NCI-H146 treated with DMSO at 0.1 percent for 48 hours (cell line): ENCODE measurements around the gene RAB25.
"Not testable (repeated sequence)": the region's sequence is repeated elsewhere in the genome, so short reads cannot be mapped to it uniquely, and the experiment has no call there.

ENCODE experiments used
- DNase-seq: peaks from one replicate; lab custom pipeline; 2025; ENCODE audit not compliant: unreplicated experiment; lab: John Stamatoyannopoulos, UW

The RAB25 gene

DNA sequence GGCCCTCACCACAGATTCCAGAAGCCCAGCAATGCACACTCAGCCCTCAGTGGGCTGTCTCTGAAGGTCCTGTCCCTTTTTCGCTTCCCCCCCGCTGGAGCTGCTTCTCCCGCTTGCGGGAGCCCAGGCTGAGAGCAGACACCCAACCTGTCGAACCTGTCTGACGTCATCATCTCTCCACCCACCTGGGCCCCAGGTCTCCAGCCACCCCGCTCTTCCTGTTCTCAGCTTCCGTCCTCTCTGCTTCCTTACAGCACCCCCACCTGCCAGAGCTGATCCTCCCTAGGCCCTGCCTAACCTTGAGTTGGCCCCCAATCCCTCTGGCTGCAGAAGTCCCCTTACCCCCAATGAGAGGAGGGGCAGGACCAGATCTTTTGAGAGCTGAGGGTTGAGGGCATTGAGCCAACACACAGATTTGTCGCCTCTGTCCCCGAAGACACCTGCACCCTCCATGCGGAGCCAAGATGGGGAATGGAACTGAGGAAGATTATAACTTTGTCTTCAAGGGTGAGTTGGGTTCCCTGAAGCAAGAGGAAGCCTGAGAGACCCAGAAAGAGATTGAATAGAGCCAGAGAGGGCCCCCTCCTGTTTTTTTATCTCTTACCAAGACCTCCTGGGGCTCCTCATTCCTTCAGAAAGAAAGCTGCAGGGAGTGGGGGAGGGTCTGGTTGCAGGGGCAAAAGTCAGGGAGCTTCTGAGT, at the start of gene RAB25:
RAB25 (plus strand) TSS at position 224 of the 700 bp plus-strand sequence; CDS start at position 465, 241 bp downstream.
- DNase-seq: no peak

DNA sequence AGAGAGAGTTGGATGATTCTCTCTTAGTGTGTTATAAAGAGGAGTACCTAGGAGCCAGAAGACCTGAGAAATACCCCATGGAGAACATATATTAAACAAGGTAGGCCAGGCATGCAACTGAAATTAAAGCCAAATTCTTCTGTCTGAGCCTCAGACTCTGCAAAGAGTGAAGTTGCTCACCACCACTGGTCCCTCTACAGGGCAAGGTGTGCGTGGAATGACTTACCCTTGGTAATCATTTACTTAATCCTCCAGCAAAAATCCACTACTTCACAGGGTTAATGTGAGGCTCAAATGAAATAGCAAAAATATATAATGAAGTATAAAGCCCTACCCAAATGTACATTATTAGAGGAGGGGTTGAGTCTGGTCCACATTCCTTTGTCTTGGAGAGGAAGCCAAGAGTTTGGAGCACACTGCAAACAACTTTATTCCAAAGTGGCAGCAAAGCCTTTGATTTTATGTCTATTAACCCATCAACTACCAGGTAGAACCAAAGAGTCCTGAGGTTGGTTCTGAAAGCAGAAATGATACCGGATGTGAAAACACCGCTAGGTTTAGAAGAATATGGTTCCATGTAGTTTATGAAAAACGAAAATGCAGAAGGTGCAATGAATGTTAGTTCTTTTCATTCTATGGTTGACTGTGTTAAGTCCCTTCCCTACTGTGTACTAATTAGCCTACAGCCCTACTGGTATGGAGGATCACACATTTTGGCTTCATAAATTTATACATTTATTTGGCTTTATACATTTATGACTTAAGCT, 48.7 kb upstream of the RAB25 start:
- DNase-seq: no peak

DNA sequence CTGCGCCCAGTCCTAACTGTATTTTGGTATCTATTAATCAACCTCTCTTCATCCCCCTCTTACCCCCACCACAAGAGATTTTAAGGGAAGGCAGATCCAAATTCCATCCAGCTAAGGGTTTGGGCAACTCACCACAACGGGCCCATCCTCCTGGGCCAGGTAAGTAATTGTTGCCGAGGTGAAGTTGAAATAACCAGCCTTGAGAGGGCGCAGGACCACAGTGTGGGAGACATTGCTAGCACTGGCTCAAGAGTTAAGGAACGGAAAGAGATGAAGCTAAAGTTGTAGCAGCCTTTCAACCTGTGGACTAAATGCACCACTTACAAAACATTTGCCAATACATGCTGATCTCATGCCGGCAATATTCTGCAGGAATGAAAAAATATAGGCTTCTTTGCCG, 46.1 kb upstream of the RAB25 start:
- DNase-seq: no peak

- no peak for DNase-seq
Measured at GRCh38 chr1:156019946-156020292, 41.0 kb upstream of the RAB25 start.

- peak; percentile 93 for DNase-seq
Measured at GRCh38 chr1:156020293-156021092, 40.5 kb upstream of the RAB25 start, which contains the start of gene SSR2. SSR2 (minus strand) TSS chr1:156020951; CDS start chr1:156020167, 784 bp downstream.

- no peak for DNase-seq
Measured at GRCh38 chr1:156021093-156021428, 39.9 kb upstream of the RAB25 start.

DNA sequence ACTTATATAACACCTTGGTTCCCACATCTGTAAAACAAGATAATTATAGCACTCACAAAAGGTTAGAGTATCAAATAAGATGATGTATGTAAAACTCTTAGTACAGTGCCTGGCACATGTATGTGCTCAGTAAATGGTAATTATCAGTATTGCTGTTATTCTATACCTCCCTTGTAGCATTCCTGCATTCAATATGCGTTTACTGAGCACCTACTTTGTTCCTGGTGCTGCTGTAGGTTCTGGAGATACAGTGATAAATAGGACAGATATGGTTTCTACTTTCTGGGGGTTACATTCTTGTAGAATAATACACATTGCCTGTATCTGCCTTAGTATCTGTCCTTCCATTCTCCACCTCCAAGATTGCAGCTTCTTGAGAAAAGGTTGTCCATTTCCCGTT, 39.0 kb upstream of the RAB25 start:
- DNase-seq: no peak

GRCh38 chr1:156024801-156025200, 36.2 kb upstream of the RAB25 start:
- no peak for DNase-seq

- peak; percentile 58 for DNase-seq
Measured at GRCh38 chr1:156025876-156026275, 35.1 kb upstream of the RAB25 start.

DNA sequence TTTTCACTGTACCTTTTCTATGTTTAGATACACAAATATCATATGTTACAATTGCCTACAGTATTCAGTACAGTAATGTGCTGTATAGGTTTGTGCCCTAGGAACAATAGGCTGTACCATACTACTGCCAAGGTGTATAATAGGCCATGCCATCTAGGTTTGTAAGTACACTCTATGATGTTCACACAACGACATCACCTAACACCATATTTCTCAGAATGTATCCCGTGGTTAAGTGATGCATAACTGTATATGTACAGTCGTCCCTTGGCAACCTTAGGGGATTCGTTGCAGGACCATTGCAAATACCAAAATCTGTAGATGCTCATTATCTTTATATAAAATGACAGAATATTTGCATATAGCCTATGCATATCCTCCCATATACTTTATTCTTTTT, 34.4 kb upstream of the RAB25 start:
- DNase-seq: no peak

DNA sequence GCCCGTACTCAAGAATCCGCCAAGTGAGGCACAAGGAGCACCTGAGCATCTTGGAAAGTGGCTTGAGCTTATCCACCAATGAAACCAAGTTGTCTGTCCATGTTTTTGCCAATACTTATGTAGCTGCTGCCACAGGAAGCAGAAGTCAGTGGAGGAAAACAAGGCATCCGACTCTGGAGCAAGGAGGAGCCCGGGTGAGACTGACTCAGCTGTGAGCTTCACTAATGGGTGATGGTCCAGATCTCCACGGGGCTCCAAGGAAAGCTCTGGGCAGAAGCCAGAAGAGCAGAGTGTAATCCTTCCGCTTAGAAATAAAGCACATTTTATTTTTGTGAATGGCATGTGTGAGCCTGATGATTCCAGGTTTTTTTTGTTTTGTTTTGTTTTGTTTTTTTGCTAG, 27.9 kb upstream of the RAB25 start:
- no peak for DNase-seq

- not testable (repeated sequence) for DNase-seq
Measured at GRCh38 chr1:156034991-156035390, 26.0 kb upstream of the RAB25 start.

- no peak for DNase-seq
Measured at GRCh38 chr1:156042828-156043227, 18.1 kb upstream of the RAB25 start.

DNA sequence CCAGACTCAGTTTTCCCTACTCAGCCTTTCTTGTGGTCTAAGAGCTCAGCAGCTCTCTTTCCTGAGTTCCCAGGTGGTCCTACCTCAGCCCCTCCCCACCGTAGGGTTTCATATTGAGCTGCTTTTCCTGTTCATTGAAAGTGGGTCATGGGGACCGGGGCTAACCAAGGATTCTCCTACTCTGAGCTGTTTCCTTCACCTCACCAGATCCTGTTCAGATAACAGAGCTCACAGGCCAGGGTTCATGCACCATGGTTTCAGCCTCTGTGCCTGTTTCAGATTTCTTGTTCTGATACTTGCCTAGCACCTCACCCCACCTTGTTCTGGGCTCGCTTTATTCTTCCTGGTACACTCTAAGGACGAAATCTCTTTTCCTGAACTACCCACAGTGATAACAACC, 15.9 kb upstream of the RAB25 start:
- no peak for DNase-seq

DNA sequence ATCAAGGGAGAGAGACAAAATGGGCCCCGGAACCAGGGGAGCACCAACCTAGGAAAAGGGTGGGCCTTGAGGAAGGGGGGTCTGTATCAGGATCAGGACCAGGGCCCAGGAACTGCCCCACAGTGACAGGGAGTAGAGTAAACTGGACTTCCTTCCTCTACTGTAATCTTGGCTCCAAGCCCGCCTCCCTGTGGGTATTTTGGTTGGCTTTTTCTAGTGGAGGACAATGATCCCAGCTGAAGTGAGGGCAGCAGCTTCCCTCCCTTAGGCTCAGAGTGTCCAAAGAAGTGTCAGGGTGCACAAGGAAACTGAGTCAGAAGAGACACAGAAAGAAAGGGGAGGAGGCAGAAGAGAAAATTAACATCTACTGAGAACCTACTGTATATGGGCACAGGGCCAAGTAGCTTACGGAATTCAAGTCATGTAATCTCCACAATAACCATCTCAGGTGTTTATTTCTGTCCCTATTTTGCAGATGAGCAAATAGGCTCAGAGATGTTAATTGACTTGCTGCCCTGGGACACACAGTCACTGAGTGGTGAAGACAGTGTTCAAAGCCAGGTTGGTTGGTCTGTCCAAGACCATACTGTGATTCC, 12.2 kb upstream of the RAB25 start:
- no peak for DNase-seq

DNA sequence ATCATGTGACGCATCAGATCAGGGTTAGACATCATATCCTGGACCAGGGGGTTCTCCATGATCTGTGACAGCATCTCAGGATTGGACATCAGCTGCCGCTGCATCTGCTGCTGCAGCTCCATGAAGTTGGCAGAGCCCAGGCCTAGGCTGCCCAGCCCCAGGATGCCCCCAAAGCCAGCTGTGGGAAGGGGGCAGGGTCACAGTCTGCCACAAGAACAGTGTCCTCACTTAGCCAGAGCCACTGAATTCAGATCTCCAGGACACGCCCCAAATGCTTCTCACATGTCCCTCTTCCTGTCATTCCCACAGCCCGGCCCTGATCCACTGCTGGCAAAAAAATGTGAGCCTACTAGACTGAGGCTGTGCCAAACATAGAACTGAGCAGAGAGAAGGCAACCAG, 10.6 kb upstream of the RAB25 start:
- DNase-seq: no peak

DNA sequence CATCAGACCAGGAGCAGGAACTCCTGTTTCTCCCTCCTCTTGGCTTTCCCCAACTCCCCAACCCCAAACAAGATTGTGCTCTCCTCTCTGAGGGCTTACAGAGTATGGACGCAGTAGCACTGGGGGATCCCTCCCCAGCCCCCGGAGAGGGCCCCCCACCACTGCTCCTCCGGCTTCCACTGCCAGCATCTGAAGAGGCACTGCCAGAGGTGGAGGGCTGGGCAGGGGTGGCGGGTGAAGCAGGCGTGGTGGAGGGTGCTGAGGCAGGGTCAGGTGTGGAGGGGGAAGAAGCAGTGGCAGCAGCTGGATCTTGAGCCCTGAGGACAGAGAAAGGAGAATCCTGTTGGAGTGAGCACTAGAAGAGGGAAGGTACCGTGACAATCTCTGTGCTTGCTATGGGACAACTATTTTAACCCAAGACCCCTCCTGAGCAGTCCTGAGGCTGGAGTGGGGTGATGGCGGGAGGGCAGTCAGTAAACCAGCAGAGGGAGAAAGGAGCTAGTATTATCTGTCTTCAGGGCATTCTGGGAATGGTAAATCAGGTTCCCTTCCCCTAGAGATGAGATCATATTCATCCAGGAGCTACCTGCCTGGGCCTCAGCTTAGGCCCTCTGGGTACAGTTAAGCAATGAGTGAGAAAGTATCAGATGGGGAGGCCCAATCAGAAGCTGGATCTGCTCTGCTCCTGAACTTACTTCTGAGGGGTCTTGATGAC, 9.8 kb upstream of the RAB25 start:
- DNase-seq: no peak

GRCh38 chr1:156052862-156053767, 7.8 kb upstream of the RAB25 start:
- peak; percentile 12 for DNase-seq

- peak; percentile 72 for DNase-seq
Measured at GRCh38 chr1:156053768-156054499, 7.0 kb upstream of the RAB25 start, which contains the start of gene UBQLN4. UBQLN4 (minus strand) TSS chr1:156053798; CDS start chr1:156053701, 97 bp downstream.
